HFF-Myc (cell line): ENCODE results near the gene CHST3.

Experiments
- DNase-seq: peaks from one replicate; pipeline ENCODE4 v3.0.0-alpha.2; 2011; ENCODE audit warnings: low read depth; ENCODE audit errors: extremely low read depth
- H3K4me3 ChIP-seq: replicated peaks from 2 replicates; pipeline ENCODE4 v1.5.1; 2011; ENCODE audit warnings: low read depth, mild to moderate bottlenecking, control low read depth, low read length
- CTCF ChIP-seq: IDR thresholded peaks from 2 replicates; pipeline ENCODE4 v1.5.1; 2012; ENCODE audit warnings: mild to moderate bottlenecking, low read depth, low read length, control low read depth; ENCODE audit errors: missing control alignments

The CHST3 gene

GRCh38 chr10:71923138-71923692 is 41.0 kb upstream of the CHST3 start:
- H3K4me3 ChIP-seq: no peak overlapping the region
- TF ChIP-seq CTCF: no peak

DNA sequence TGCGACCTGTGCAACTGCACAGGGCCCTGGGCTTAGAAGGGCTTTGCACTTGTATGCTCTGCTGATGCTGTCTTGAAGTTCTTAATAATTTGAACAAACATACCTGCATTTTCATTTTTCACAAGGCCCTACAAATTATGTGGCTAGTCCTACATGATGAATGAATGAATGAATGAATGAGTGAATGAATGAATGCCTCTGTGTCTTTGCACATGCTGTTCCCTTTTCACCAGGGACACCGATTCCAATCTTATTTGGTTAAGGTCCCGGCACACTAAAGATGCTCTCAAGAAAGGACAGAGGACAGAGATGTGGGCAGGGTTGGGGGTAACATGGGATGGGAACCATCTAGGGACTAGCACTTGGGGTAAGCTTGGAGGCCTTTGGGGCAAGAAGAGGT is 39.4 kb upstream of the CHST3 start:
- DNase-seq: no peak
- no peak for TF ChIP-seq CTCF
- no peak overlapping the region for H3K4me3 ChIP-seq

More at GRCh38 chr10:71923138-71923692, 41.0 kb upstream of the CHST3 start:
- DNase-seq: no peak

DNA sequence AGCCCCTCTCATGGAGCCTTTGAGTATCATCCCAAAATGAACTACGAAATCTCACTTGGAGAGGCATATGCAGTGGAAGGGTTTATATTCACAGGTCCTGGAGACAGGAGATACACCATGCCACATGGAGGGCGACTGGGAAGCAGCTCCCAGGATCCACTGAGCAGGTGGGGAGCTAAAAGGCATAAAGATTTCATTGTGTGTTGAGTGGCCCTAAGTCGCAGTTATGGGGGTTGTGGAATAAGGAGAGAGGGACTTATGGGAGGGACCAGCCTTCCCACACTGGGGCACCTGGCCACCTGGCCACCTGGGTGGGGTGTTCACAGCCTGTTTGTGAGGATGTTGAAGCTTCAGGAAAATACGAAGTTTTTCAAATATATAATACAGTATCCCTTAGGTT is 37.0 kb upstream of the CHST3 start:
- TF ChIP-seq CTCF: no peak
- no peak overlapping the region for H3K4me3 ChIP-seq
- DNase-seq: no peak

GRCh38 chr10:71927776-71928592 is 36.2 kb upstream of the CHST3 start:
- no peak for TF ChIP-seq CTCF
- no peak overlapping the region for H3K4me3 ChIP-seq
- no peak for DNase-seq

DNA sequence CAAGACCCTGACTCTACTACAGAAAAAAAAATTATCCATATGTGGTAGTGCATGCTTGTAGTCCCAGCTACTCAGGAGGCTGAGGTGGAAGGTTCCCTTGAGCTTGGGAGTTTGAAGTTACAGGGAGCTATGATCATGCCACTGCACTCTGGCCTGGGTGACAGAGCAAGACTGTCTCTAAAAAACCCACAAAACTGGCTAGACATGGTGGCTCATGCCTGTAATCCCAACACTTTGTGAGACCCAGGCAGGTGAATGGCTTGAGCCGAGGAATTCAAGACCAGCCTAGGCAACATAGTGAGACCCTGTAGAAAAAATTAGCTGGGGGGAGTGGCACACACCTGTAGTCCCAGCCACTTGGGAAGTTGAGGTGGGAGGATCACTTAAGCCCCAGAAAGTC is 32.9 kb upstream of the CHST3 start:
- DNase-seq: no peak
- H3K4me3 ChIP-seq: no peak overlapping the region
- TF ChIP-seq CTCF: no peak

GRCh38 chr10:71933651-71934050 is 30.5 kb upstream of the CHST3 start:
- no peak for DNase-seq
- TF ChIP-seq CTCF: no peak
- no peak overlapping the region for H3K4me3 ChIP-seq

DNA sequence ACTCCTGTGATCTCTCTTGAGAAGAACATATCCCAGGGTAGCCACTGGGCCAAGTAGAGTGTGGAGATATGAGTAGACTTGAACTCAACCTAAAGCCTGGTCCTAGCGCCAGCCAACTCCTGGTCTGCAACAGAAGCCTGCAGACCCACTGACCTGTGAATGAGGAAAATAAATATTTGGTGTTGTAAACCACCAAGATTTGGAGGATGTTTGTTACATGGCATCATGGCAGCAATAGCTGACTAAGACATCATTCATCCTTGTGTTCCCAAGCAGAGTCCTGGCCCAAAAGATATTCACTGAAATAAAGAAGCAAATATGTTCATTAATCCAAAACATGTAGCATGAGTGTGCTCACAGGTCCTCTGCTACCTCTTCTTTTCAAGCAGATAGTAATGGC is 26.0 kb upstream of the CHST3 start:
- no peak for DNase-seq
- H3K4me3 ChIP-seq: no peak overlapping the region
- no peak for TF ChIP-seq CTCF
